Myocyte (in vitro differentiated cells): Measurements from ENCODE around the gene SERBP1. TPM values are rescaled to one million over a fixed set of nuclear protein-coding genes. Genes with fewer than 3 reads are reported as not detected.
A peak's percentile ranks its signal among the peaks of the same experiment; 100 is the strongest.
"Not testable (repeated sequence)": the region's sequence is repeated elsewhere in the genome, so short reads cannot be mapped to it uniquely, and the experiment has no call there.

Experiments used
- DNase-seq: peaks from one replicate; pipeline ENCODE4 v3.0.0-alpha.2; 2012; ENCODE audit warnings: low read depth
- total RNA-seq: library from RNA; depleted of rRNA; stranded (reverse); fragments of >200 nt; gene quantifications from 2 replicates; pipeline ENCODE4 v1.2.3, GENCODE V29; 2014

The SERBP1 gene
- total RNA-seq, 1 donor from 2014 or later = 268 TPM

DNA sequence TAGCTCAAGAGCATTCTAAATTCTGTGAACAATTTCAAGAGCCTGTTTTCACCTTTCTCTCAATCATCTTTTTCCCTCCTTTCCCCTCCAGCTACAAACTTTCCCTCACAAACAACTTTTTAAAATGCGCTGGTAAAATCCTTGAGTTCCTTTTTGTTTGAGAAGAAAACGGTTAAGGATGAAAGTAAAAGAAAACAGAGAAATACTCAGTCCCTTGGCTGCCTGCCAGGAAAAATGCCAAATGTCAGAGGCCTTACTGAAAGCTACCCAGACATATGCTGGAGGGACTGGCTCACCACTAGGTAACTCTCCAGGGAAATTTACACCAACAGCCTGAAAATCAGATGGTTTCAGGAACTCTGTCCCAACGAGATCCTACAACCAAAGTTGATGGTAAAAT lies 11.0 kb upstream of the SERBP1 start:
- DNase-seq = peak; percentile 74

DNA sequence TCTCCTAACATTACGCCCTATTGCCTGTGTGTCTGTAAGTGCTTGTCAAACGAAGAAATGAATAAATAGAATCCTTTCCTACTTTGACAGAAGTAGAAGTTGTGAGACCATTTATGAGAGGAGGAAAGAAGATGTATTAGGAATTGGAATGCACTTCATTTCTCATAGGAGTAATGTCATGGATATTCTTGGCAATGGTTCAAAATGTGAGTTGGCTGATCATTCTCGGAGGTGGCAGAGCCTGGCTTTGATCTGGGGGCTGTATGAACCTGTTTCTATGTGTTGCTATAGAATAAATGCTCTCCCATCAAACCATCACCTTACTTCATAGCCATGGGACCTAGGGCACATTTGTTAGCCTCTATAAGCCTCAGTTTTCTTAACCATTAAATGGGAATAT lies 10.1 kb upstream of the SERBP1 start:
- DNase-seq = no peak

DNA sequence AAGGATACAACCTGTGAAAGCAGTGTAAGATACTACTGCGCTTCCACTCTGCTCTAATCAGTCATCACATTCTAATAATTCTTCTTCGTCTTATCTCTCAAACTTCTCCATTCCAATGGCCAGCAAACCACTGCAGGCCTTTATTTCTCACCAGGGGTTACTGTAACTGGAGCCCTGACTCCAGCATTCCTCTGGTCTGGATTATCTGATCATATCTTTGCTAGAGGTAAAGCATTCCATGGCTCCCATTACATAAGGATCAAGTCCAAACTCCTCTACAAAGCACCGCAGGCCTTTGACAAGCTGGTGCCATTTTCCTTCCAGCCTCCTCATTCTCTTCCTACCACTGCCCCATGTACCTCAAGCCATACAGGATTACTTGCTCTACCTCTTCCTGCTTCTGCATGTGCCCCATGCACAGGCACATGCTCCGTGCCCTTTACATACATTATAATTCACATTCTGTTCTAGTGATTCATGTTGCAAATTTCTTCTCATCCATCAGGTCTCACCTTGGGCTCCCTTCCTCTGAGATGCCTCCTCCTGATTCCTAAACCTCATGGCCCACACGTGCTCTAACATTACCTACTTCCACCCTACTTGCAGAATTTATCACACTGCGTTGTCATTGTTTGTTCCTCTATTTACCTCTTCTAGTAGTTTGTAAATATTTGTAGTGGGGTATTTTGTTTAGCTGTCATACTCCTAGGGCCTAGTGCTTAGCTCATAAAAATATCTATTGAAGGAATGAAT lies 9.3 kb upstream of the SERBP1 start:
- no peak for DNase-seq

DNA sequence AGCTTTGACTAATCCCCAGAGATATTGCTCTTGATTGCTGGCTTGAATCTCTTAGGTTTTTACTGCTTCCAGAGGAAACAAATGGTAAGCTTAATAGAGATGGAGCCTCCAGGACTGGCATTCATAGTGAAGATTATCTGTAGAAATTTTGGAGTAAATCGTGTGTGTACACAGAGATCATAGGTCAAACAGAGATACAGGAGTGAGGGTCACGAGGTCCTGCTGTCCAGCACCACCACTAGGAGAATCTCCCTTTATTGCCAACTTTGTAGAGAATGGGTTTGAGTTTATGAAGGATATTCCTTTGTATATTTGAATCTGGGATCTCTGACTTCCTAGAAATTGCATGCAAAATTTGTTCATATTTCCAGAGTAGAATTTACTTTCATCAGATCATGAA lies 7.8 kb upstream of the SERBP1 start:
- no peak for DNase-seq

DNA sequence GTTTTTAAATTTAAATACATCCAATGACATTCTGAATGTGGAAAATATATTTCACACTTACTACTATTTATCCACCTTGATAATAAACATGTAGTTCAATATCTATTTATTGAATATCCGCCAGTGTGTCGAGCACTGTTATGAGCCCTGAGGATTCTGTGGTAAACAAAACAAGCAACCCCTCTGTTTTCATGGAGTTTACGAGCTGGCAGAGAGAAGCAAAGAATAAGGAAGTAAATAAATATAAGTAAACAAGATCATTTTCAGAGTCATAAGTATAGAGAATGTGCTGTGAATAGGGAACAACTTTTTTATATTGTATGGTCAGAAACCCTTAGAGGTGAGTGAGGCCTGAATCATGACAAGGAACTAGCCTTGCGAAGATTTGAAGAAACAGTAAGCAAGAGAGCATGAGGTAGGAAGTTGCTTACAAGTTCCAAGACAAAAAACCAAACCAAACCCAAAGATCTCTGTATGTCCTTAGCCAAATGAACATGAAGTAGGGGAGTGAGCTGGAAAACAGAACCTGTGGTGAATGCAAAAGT lies 6.4 kb upstream of the SERBP1 start:
- DNase-seq = no peak

DNA sequence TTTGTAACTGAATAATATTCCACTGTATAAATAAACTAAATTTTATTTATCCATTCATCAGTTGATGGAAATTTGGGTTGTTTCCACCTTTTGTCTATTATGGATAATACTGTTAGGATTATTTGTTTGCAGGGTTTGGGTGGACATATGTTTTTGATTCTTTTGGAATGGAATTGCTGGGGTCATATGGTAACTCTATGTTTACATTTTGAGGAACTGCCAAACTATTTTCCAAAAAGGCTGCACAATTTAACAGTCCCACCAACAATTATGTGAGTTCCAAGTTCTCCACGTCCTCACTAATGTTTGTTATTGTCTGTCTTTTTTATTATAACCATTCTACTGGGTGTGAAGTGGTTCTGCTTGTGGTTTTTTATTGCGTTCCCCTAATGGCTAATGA lies 4.3 kb upstream of the SERBP1 start:
- no peak for DNase-seq

DNA sequence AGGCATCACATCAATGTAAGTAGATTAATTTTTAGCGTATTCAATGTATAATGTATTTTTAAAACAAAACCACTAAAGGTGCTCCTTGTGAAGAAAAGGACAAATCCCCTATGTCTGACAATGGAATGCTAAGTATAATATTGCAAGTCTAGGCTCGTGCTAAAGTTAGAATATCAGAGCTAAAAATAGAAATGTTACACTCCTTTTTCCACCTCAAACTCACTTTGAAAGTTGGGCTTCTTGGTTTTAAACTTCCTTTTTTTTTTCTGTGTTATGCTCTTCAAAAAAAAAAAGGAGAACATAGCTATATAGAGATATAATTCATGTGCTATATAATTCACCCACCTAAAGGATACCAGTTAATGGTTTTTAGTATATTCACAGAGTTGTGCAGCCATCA lies 3.6 kb upstream of the SERBP1 start:
- no peak for DNase-seq

DNA sequence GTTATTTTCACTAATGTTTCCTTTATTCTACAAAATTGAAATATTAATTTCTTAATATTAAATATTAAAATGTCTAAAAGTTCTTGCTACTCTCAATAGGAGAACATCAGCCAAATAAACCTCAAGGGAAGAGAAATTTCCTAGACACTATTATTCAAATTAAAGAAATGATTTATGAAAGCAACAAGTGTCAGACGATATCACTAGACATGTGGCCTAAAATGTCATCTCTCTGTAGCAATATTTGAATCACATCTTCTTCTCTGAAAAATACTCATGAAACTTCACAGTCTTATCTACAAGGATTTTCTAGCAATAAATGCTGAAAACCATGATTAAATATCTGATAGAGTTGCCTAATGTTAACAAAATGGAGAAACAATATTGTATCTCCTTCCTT lies 2.5 kb upstream of the SERBP1 start:
- no peak for DNase-seq

DNA sequence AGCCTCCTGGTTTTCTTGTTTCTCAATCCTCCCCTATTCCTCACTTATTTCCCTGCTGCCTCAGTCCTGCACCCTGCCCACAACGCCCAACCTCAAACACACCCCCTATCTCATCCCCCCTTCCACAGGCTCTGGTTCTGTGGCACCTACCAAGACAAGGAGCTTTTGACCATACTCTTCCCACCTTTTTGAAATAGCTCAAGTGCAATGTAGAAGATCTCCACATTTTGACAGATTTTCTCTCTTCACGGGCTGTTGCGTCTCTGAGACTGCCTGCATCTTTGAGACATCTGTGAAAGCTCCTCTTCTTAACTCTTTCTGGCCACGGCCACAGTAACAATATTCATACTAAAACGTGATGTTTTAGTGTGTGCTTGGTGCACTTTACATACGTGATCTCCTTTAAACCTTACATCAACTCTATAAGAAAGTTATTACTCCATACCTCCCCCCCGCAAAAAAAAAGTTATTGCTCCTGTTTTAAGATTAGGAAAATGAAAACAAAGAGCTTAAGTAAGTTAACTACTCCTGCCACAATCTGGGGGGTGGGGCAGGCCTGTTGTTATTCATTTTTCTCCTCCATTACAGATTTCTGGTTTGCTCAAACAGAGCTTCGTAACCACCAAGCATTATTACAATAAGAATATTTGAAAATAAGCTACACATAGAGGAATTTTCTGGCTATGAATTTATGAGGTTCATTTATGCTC lies 1.8 kb upstream of the SERBP1 start:
- DNase-seq = no peak

DNA sequence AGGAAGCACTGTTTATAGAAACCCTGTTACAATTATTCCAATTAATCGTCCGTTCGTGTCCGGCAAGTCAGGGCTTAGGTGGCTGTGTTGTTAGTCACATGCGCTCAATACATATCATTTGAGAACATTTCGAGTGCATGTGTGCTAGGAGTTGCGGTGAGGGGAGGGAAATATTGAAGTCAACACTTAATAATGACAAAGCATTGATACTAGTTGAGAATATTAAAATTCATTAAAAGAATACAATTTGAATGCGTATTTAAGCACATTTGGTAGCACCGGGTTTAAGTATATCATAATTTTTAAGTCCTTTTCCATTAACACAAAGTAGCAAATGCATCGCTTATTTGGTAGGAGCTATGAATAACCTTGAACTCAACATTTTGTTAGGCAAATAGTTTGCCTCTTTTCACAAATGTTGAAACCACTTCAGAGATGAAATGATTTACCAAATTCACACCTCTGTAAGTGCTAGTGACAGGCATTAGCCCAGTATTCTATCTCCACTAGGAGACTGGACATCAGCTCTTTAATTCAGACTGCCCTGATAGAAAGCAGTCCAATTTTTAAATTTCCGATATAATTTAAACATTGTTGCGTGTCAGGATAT lies 1.1 kb upstream of the SERBP1 start:
- DNase-seq = no peak

DNA sequence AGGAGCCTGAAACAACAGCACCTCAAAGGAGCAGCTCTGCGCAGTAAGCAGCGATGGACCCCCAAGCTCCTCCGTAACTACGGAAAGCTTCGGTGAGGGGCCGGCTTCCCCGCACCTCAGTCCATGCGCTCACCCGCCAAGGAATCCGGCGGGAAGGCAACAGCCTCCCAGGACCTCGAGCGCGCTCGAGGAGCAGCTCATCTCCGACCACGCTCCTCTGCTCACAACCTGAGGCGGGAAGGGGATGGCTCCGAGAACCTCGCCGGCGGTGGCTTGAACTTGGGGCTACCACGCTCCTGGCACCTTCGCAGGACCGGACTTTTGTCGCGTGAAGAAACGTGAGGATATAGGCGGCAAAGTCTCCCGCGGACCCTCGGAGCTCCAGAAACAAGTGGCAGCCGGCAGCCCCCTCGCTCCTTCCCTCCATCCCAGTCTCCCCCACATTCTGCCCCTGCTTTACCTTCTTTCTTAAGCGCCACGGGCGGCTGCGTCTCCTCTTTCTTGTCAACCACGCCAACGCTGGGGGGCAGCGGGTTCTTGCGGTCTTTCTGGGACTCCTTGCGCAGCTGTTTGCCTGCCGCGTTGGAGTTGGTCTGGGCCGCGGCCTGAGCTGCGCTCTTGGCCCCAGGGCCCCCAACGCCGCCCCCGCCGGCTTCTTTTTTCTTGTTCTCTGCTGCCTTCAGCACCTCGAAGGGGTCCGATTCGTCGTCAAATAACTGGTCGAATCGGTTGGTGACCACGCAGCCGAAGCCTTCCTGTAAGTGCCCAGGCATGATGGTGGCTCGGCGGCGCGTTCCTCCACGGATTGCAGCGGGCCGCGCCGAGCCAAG lies 459 bp downstream of the SERBP1 start:
- peak; percentile 36 for DNase-seq

DNA sequence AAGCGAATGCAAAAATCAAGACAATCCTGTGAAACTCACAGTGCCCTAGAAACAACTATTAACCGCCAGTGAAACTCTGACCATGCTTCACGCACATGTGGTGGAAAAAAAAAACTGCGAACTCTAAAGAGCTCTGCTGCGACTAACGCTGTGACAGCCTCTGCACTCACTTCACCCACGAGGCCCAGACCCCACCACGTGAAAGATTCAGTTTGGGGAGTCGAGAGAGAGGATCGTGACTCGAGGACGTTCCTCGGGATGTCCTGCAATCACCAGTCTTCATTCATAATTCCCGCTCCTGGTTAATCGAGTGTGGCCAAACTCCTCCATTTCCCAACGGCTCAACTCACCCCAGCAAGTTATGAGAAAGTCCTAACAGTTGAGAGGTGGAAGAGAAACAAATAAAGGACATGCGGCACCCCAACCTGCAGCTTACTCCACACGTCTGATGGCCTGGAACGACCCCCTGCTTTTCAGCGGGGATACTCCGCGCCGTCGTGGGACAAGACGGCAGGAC lies 1.1 kb downstream of the SERBP1 start:
- DNase-seq = peak; percentile 44

DNA sequence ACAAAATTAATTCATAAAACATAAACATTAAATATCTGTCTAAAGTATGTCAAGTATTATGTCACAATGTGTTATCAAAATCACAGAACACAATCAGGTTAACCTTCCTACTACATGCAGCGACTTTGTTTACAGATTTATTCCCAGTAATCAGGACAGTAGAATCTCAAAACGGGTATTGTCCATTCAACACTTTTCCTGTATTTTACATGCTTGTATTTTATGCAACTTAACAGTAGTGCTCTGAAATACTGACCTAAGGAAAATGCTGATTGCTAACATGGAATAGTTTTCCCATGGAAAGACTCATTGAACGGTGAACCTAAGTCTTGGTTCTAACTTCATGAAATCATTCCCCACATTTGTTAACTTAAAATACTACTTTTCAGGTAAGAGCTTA lies 2.3 kb downstream of the SERBP1 start:
- DNase-seq = no peak

DNA sequence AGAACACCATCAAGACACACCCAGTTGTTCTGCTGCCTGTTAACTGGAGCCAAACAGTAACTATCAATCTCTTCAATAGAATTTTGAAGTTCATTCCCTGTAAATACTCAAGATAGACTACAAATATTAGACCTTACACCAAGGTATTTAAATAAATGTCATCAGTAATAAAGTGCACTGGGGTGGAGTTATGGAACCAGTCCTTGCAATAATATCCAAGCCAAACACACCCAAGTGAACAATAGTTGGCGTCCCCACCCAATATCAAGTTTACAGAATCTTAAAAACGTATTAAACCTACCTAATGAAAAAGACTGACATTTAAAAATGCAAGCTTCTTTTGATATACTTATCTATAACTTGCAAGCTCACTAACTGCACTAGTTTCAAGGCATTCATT lies 2.7 kb downstream of the SERBP1 start:
- DNase-seq = no peak

DNA sequence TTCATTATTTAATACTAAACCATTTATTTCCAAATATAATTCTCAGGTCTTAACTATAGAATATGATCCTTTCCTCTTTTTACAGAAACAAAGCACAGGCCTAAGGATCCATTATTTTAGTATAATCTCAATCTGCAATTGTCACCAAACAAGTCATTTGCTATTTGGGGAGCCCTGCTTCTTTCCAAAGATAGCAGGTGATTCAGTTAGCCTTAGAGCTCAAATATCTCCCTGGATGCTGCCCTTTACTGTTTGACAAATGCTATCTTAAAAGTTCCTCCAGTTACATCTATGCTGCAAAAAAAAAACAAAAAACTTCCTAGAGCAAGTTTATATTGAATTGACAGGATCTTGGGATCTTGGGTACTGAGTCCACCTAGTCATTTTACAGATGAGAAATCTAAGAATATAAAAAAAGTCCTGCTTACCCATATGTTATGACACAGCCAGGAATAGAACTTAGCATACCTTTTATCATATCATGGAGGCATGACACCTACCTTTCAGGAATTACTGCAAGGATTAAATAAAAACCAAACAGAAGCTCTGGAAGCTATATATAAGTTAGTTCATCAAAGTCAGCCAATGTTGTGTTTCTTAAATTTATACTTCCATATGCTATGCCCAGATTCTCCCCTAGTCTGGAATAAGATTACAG lies 9.2 kb downstream of the SERBP1 start:
- peak; percentile 71 for DNase-seq

DNA sequence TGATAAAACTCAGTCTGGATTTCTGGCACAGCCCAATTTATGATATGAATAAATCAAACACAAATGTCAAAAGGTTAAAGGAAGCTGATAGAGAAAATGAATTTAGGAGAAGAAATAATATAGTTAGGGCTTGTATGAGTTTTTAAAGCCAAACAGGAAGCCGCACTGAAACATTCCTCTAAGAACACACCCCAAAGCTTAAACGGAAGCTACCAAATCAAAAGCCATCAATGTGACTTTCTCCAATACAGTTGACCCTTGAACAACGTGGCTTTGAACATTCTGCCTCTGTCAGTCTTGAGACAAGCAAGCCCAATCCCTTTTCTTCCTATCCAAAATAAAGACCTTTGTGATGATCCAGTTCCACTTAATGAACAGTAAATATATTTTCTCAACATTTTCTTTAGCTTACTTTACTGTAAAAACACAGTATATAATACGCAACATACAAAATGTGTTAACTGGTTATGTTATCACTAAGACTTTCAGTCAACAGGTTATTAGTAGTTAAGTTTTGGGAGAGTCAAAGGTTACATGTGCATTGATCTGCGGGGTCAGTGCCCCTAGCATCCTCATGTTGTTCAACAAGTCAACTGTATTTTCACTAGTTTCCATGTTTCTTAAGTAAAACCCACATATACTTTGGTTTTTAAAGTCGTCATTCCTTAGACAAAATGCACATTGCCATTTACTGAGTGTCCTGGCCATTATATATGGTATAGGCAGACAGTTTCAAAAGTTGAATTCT lies 11.2 kb downstream of the SERBP1 start:
- no peak for DNase-seq

DNA sequence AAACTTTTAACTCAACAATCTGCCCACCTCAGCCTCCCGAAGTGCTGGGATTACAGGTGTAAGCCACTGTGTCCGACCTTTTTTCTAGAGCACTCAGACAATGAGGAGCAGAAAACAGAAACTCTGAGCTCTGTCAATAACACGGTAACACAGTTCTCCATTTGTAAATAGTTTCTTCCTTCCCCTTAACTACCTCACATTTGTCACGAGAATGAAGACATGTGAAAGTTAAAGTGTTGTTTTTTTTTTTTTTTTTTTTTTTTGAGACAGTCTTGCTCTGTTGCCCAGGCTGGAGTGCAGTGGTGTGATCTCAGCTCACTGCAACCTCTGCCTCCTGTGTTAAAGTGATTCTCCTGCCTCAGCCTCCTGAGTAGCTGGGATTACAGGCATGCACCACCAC lies 12.5 kb downstream of the SERBP1 start:
- DNase-seq = not testable (repeated sequence)

DNA sequence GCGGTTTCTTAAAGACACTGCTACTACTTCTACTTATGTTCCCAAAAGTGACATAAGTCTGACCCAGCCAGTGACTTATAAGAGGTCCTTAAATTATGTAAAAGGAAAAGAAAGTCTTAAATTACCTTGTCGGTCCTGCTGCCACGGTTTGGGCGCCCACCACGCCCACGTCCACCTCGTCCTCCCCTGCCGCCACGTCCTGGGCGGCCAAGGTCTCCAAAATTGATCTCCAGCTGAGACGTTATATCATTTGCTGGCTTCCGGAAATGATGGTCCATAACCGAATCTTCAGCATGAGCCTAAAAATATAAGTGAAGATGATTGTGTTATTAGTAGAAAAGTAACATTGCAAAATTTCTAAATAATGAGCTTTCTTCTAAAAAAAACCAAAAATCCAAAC lies 15.2 kb downstream of the SERBP1 start:
- DNase-seq = no peak

DNA sequence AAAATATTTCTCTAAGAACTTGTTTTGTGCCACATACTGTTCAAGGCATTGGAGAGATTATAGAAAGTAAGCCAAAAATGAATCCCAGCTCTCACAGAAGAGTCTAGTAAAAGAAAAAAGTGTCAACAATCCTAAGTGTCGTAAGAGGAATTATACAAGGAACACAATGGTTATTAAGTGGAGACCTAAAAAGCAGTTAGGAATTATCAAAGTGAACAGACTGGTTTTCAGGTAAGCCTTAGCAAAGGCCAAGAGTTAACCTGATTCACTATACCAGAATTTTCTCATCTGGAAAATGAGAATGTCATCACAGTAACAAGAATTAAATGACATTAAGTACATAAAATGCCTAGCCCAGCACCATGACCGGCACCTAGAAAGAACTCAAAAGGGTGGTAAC lies 15.6 kb downstream of the SERBP1 start:
- DNase-seq = no peak

DNA sequence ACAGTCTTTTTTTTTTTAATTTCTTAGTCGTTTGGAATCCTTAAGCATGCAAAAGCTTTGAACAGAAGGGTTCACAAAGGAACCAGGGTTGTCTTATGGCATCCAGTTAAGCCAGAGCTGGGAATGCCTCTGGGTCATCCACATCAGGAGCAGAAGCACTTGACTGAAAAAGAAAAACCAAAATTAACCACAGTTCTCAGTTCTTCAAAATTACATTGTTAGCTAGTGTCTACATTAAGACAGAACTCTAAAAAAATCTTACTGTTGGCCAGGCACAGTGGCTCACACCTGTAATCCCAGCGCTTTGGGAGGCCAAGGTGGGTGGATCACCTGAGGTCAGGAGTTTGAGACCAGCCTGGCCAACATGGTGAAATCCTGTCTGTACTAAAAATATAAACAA lies 17.1 kb downstream of the SERBP1 start:
- not testable (repeated sequence) for DNase-seq
